Activated naive CD8-positive, alpha-beta T cell treated with anti-CD3 and anti-CD28 coated beads, Interleukin-2, amount 50 U/mL, for 16 hours (primary cell): ENCODE measurements around the gene SCO1.

Source experiments
- DNase-seq: peaks from one replicate; pipeline ENCODE4 v3.0.0-alpha.2; 2020; ENCODE audit warnings: low read depth, low spot score

SCO1 gene

DNA sequence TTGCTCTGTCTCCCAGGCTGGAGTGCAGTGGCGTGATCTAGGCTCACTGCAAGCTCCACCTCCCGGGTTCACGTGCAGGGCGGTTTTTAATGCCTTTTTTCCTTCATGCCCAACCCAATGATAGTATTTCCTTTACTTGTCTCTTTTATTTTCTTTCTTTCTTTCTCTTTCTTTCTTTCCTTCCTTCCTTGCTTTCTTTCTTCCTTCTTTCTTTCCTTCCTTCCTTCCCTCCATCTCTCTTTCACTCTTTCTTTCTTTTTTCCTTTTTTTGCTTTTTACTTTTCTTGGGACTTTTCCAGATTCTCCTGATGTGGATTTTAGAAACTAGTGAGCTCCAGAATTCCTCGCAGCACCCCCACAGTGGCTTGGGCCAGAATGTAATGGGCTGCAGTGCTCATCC, 43.3 kb downstream of the SCO1 start:
- no peak for DNase-seq

DNA sequence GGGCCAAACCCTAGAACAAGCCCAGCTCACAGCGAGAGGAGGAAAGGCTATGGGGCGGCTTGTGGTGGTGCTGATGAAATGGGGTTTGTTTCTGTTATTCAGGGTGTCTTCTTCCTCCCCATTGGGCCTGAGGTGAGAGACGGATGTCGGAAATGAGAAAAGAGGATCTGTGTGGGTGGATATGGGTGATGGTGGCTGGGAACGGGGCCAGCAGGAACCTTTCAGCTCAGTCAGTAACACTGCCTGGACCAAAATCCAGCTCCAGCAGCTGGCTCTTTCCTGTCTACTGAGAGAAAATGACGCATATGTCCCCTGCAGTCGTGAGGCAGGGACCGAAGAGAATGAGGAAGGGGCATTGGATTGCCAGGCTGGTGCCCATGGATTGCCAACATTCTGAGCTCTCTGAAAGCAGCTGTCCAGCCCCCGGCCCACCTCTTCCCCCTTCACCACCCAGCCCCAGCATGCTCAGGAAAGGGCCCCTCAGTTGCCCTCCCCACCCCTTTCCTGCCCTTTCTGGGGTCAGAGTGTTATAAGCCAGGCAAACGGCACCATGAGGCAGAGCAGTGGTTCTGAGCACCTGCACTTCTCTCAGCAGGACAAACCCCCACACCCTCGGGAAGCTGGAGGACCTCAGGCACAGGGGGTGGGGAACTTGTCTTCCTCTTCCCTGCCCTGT, 44.2 kb downstream of the SCO1 start:
- DNase-seq: no peak

DNA sequence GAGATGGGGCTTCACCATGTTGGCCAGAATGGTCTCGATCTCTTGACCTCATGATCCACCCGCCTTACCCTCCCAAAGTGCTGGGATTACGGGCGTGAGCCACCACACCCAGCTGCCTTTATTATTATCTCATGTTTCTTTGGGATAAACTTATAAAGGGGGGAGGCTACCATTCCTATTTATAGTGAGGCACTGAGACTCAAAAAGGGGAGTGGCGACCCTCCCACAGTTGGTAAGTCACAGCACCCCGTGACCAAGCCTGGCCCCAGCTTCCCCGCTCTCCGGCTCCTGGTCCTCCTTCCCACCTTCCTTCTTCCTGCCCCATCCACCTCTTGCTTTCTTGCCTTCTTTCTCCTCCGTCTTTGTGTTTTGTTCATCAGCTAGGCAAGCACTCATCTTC, 45.4 kb downstream of the SCO1 start:
- DNase-seq: no peak

DNA sequence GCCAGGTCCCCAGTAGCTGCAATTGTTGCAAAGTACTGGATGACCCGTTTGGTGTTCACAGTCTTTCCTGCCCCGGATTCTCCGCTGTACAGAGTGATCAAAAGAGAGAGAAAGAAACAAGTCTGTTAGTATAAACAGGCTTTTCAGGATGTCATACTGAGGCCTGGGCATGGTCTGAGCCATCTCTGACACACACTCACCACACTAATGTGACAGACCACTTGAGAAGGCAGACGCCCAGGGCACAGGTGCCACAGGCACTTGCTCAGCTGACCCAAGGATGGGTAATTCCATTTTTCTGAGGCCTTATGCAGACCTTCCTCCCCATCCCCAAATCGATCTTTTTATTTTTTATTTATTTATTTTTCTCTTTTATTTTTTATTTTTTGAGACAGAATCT, 47.7 kb downstream of the SCO1 start:
- DNase-seq: no peak

DNA sequence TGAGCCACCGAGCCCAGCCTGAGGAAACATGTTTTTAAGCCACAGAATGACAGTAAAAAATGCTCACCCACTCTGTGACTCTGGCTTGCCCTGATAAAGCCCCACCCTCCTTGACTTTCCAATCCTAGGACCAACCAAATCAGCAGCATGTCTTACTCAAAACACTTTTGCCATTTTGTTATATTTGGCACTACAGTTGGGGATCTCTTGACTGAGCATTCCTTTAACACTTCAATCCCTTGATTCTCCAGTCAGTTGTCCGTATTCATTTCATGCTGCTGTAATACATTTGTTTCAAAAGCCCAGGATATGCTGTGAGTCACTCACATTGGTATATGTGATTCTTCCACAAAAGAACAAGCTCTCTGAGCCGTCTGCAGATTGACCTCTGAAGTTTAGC, 48.4 kb downstream of the SCO1 start:
- DNase-seq: no peak

DNA sequence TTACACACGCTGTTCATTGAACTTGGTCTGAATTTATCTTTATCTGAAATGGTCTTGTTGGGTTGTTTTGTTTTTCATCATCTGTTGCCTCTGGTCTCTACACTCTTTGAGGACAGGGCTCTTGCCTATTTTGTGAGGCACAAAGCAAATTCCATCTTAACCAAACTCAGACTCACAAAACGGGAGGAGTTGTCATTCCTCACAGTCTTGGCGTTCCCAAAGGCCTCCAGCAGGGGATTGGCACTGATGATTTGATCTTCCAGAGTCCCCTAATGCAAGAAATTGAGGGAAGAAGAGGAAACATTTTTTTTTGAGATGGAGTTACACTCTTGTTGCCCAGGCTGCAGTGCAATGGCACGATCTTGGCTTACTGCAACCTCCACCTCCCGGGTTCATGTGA, 49.0 kb downstream of the SCO1 start:
- DNase-seq: no peak

DNA sequence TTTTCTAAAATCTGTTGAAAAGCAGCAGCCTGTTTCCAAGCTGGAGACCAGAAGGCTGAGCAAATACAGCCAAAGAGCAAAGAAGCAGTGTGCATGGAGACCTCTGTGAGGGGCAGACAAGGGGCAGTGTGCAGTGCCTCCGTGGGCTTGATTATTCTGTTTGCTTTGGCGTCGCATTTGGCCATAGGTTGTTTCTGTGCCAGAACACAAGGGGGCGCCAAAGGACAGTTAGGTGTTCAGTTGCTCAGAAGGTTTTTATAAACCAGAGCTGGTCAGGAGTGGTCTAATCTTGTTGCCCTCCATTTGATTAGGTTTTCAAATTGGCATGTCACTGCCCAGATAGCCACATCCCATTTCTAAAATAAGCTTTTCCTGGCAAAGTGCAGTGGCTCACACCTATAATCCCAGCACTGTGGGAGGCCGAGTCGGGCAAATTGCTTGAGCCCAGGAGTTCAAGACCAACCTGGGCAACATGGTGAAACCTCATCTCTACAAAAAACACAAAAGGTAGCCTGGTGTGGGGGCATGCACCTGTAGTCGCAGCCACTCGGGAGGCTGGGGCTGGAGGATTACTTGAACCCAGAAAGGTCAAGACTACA, 50.8 kb downstream of the SCO1 start:
- DNase-seq: peak; percentile 56

DNA sequence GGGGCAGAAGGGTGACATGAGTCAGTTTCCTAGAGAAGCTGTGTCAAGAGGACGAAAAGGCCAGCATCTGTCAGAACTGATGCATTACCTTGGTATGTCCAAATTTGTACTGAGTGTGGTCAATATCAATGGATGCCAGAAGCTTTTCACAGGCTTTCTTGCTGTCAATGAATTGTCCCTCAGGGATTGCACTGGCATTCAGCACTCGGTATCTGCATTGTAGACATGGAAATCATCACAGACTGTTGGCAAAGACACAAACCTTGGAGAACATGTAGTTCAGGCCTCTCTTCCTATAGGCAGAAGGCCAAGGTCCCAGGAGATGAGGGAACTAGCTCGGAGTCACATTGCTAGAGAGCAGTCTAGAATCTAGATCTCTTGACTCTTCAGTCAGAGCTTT, 56.9 kb downstream of the SCO1 start:
- no peak for DNase-seq

DNA sequence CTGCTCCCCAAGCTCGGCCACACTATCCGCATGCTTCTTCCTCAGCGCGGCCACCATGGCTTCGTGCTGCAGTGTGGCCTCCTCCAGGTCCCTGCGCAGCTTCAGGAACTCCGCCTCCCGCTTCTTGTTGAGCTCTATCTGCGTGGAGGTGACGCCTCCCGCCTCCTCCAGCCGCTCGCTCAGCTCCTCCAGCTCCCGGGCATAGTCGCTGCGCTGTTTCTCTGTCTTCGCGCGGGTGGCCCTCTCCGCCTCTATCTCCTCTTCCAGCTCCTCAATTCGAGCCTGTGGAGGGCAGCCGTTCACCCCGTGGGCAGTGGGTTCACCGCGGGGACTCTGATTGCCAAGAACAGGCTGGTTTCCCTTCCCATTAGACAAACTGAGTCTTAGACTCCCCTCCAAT, 59.2 kb downstream of the SCO1 start:
- no peak for DNase-seq

DNA sequence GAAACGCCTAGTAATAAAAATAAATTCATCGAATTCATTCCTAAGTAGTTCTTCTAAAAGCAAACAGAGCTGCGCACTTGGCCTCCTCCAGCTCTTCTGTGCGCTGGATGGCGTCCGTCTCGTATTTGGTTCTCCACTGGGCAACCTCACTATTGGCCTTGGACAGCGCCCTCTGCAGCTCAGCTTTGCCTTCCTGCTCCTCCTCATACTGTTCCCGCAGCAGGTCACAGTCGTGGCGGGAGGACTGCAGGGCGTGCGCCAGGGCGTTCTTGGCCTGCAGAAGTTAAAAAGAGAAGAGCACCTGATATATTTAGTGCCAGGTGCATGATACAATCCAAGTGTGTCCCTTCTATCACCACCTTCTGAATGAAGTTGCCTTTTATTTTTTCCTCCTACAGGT, 62.0 kb downstream of the SCO1 start:
- no peak for DNase-seq

DNA sequence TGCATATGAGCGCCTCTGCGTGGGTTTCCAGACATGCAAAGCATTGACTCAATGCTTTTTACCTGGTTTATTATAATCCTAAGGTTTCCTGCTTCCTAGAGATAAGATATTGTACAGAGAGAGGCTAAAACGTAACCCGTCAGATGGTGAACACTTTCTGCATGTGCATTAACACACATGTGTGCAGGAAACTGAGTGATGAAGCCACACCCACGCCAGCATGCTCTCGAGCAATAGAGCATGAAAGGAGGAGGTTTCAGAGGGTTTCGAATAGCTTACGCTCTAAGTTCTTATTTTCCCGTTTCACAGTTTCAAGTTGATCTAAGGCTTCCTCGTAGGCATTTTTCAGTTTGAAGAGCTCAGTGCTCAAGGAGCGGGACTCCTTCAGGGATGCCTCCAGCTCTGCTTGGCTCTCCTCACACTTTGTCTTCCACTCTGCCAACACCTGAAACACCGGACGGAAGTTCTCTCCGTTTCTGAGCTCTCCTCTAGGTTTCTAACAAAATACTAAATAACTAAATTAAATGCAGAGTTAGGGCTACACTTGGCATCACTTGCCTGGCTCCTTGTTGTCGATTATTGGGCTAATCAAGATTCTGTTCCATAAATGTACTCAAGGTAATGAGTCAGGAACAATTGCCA, 63.5 kb downstream of the SCO1 start:
- DNase-seq: no peak

DNA sequence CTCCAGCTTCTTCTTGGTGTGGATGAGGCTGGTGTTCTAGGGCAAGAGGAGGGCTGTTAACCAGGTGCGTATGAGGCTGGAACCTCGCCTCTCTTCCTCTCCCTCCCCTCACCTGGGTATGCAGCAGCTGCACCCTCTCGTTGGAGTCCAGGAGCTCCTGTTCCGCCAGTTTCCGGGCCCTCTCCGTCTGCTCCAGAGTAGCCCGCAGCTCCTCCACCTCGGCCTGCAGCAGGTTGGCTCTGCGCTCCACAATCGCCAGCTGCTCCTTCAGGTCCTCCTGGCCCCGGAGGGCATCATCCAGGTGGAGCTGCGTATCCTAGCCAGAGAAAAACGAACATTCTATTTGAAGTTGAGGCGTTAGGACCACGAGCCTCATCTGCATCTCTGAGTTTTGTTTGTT, 65.6 kb downstream of the SCO1 start:
- no peak for DNase-seq

DNA sequence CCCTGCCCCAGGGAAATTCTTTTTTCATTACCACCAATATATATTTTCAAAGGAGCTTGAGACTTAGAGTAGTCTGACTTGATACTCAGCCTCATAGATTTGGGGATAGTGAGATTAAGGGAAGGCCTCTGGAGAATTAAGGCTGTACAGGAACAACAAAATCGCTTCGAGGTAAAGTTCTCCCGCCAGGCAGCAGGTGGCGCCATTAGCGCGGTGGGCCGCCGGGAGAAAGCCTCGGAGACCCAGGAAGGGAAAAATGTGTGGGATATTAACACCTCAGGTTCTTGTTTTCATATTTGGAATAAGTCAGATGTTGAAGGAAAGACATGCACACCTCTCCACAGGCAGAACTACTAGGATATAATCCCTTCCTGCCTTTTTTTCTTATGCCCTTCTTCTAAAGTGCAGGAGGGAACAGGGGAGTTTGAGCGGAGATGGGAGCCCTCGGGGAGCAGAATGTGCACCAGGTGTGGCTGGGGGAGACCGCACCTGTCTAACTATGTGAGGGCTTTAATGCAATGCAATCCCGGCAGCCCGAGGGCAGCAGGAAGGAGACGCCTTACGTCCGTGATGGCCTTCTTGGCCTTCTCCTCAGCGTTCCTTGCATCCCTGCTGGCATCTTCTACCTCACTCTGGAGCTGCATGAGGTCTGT, 66.2 kb downstream of the SCO1 start:
- no peak for DNase-seq

DNA sequence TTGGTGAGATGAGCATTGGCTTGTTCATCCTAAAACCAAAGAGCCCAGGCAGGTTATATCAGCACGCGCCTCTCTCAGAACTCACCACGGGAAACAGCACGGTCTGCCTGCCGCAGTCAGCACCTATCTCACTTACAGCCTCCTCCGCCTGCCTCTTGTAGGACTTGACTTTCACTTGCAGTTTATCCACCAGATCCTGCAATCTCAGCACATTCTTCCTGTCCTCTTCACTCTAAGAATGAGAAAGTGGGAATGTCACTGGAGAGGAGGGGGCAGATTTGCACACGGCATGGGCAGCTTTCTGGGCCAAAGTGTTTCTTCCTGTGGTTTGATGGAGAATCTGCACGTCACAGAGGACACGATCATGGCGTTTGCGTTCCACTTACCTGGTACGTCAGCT, 67.6 kb downstream of the SCO1 start:
- no peak for DNase-seq

DNA sequence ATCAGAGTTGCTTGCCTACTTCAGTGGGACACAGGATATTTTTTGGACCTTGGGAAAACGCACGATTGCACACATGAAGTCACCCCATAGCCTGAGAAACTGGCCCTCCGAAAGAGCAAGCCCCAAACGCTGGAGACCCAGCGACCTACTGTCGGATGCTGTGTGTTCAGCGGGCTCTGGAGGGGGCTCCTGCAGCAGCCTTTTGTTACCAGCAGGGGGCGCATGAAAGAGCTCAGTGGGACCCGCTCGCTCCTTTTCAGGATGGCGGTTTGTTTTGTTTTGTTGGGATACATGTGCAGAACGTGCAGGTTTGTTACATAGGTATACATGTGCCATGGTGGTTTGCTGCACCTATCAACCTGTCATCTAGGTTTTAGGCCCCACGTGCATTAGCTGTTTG, 68.6 kb downstream of the SCO1 start:
- no peak for DNase-seq

DNA sequence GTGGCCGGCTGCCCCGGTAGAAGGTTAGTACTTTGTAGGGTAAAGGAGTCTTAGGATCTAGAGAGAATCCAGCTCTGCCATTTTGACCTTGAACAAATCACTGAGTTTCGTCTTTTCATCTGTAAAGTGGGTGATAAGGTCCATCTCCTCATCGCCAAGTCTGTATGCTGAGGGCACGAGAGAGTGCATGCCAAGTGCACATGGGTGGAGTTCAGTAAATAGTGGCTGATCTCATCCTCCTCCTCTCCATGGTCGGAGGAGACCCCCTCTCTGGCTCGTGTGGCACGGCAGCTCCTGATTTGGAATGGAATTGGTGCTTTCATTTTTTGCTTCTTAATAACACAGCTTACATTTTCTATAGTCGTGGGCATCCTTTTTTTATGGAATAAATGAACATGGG, 70.9 kb downstream of the SCO1 start:
- DNase-seq: no peak

DNA sequence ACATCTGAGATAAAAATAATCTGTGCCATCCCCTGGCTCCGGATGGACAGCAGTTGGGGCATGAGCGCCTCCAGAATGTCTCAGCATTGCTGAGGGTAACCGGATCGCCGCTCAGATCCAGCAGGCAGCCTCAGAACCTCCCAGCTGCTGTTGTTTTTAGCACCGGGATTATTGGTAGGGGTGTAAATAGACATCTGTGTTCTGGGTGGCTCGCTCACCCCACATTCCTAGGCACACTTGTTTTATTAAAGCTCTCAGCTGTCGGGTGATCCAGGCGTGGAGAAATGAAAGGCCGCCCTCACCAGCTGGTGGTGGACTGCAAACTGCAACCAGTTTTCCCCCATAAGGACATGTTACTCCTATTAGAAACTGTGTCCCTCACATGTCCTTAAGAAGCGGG, 72.4 kb downstream of the SCO1 start:
- no peak for DNase-seq

DNA sequence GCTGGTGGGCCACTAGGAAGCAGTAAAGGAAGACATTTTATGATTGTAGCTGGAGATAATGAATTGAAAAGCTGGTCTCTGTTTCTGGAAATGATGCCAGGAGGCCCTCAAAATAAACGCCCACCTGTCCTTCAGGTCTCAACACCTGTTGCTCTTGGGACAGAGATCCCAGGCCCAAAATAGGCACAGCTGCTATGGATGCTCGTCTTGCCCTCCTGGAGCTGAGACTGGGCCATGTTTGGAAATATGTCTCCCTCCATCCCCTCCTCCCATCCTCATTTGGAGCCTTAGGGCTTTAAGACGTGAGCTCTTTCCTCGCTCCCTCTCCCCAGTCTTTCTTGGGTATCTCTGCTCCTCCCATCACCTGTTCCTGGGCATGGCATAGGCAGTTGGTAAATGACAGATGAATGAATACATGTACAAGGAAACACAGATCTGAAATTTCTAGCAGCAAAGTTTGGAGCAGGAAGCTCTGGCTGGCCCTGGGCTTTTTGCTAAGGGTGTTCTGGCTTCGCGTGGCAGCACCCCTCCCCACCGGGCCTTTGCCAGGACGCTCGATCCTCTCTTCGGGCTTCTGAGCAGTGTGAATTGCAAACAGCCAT, 73.5 kb downstream of the SCO1 start:
- DNase-seq: no peak

DNA sequence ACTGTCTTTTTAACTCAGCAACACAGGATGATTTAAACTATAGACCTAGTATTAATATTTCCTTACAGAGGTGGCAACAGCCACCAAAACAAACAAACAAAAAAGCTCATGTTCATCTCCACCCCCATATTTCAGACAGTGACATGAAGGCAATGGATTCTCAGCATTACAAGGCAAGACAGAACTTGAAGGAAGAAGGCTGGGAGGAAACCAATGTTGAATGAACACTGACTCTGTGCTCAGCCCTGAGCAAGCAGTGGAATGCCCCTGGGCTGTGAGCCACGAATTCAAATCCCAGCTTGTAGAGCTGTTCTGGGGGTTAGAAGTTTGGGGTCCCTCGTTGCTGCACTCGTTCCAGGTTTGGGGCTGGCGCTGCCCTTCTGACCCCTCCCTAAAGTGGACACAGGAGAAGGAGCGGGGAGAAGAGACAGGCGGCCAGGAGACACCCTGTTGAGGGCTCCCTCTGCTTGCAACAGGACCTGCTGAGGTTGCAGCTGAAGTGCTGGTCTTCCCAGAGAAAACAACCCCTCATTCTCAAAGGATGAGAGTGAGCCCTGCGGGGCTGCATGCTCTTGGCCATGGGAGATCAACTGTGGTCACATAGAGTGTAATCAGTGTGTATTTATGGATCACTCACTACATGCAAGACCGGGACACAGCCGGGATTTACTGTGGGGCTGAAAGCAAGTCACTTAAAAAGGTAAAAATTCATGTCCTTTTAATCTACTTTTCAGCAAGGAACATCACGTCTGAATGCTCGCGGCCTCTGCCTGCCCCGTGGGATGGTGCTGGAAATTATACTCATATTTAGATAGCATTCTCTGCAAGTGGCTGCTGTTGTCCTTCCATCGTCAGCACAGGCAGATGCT, 74.5 kb downstream of the SCO1 start:
- no peak for DNase-seq
